MCF 10A (cell line): ENCODE data around the gene FAM32A. TPM values are rescaled to one million over a fixed set of nuclear protein-coding genes. Genes with fewer than 3 reads are reported as not detected.

Source experiments
- BruUV-seq: library from RNA; stranded (reverse); fragments of 400-500 nt; replicated peaks from 2 replicates; lab custom pipeline; 2021; lab: Mats Ljungman, UMichigan
- CTCF ChIA-PET: fragments of 300-600 bp; sonication (Branson Sonifier 250); formaldehyde crosslinking; extraction: SDS; loops from one replicate; lab custom pipeline; 2021; ENCODE audit warnings: antibody characterized with exemption, inconsistent platforms; lab: Yijun Ruan, JAX
- POLR2A ChIA-PET: fragments of 300-600, 350-650 bp; sonication (Branson Sonifier 250); formaldehyde crosslinking; extraction: SDS; loops from one replicate; lab custom pipeline; 2020; ENCODE audit warnings: antibody characterized with exemption, inconsistent platforms; lab: Yijun Ruan, JAX
- DNase-seq: peaks from one replicate; pipeline ENCODE4 v3.0.0-alpha.2; 2018; ENCODE audit not compliant: unreplicated experiment
- H3K27ac Mint-ChIP-seq: one replicate; pipeline ENCODE4 v1.8.0; 2022; ENCODE audit warnings: mild to moderate bottlenecking, low read depth, mixed read lengths; ENCODE audit not compliant: unreplicated experiment
- H3K27me3 Mint-ChIP-seq: one replicate; pipeline ENCODE4 v1.8.0; 2022; ENCODE audit warnings: mixed read lengths; ENCODE audit not compliant: insufficient read depth, unreplicated experiment
- H3K36me3 Mint-ChIP-seq: one replicate; pipeline ENCODE4 v1.8.0; 2022; ENCODE audit warnings: mild to moderate bottlenecking, moderate library complexity, mixed read lengths; ENCODE audit not compliant: insufficient read depth, unreplicated experiment
- H3K4me1 Mint-ChIP-seq: one replicate; pipeline ENCODE4 v1.8.0; 2022; ENCODE audit warnings: mixed read lengths; ENCODE audit not compliant: insufficient read depth, unreplicated experiment
- H3K4me3 Mint-ChIP-seq: one replicate; pipeline ENCODE4 v1.8.0; 2022; ENCODE audit warnings: mild to moderate bottlenecking, moderate library complexity, mixed read lengths; ENCODE audit not compliant: unreplicated experiment
- H3K9me3 Mint-ChIP-seq: one replicate; pipeline ENCODE4 v1.8.0; 2022; ENCODE audit warnings: mixed read lengths; ENCODE audit not compliant: unreplicated experiment
- CTCF ChIP-seq: fragments of 200-600 bp; IDR thresholded peaks from one replicate; pipeline ENCODE4 v1.8.0; 2022; ENCODE audit warnings: antibody characterized with exemption, mild to moderate bottlenecking; ENCODE audit not compliant: unreplicated experiment
- intact Hi-C: fragments of 100-400 bp; cut with micrococcal nuclease; formaldehyde crosslinking; loops from 2 replicates; pipeline ENCODE4 v1.14.1; 2022
- total RNA-seq: library from RNA; stranded (reverse); gene quantifications from 2 replicates; pipeline ENCODE4 v1.2.3, GENCODE V29; 2022

FAM32A gene
- total RNA-seq, 1 experiment from 2014 or later = 48.1 TPM

GRCh38 chr19:16206637-16207036, 21.4 kb downstream of the FAM32A start:
- H3K27ac Mint-ChIP-seq = peak overlapping the region; percentile 82
- CTCF ChIA-PET = interaction anchor here (0.6 kb wide), 1 partner anchor 50 kb away, joined by 3 read pairs; no protein-coding TSS in a partner anchor
- H3K9me3 Mint-ChIP-seq = no peaks in the 10 kb centered on the region
- no peaks in the 10 kb centered on the region for H3K4me1 Mint-ChIP-seq
- intact Hi-C loops = no loop called here
- H3K27me3 Mint-ChIP-seq = no peaks in the 10 kb centered on the region
- no peak overlapping the region for H3K4me3 Mint-ChIP-seq
- no peak for TF ChIP-seq CTCF
- peaks cover 70% of the 10 kb centered on the region for H3K36me3 Mint-ChIP-seq
- no TSS peak for BruUV-seq
- DNase-seq = no peak
- POLR2A ChIA-PET = no interaction called here

DNA sequence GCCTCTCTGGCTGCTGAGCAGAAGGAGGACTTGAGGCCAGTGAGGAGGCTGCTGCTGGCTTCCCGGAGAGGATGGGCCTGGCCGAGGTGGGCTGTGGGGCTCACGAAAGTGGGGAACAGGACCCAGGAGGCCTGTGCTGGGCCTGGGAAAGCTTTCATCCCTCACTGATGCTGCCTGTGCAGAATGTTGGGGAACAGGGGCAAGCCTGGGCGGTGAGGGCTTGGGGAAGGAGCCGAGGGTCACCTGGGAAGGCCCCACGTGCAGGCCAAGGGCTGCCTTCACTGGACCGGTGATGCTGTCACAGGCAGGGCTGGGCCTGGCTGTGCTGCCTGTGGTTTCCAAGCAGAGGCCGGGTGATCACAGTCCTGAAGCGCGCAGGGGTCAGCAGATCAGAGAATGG, 21.9 kb downstream of the FAM32A start:
- Mint-ChIP-seq H3K4me3 (no peak overlapping the region), H3K36me3 (peaks cover 69% of the 10 kb centered on the region), H3K9me3 (no peaks in the 10 kb centered on the region), H3K27ac (peak overlapping the region; percentile 82), H3K4me1 (no peaks in the 10 kb centered on the region), H3K27me3 (no peaks in the 10 kb centered on the region)
- ChIA-PET CTCF (interaction anchor here (1.2 kb wide), 1 partner anchor 165 kb away, joined by 4 read pairs; no protein-coding TSS in a partner anchor), POLR2A (no interaction called here)
- no TSS peak for BruUV-seq
- DNase-seq = no peak
- intact Hi-C loops = no loop called here
- no peak for TF ChIP-seq CTCF

DNA sequence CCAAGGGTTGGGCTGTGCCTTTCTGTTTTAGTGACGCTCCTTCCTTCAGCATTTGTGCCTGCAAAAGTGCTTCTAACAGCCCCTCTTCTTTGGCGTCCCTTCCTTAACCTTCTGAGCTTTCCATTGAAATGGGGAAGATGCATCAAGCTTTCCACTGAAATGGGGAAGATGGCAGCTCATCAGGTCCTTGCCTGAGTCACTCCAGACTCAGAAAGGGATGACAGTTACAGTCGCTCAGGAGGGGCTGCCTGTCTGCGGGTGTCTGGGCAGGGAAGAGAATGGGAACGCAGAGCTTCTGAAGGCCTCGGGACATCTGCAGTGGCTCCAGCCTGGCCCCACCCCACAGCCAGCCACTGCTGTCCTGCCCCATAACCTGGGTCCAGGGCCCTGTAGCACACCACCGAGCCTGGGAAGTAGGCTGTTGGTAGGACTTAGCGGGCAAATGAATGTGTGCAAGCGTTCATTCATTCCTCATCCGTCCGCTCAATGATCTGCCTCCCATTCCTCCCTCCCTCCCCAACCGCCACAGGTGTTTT, 22.3 kb downstream of the FAM32A start:
- H3K36me3 Mint-ChIP-seq = peaks cover 66% of the 10 kb centered on the region

More for the DNA sequence above, 22.3 kb downstream of the FAM32A start:
- POLR2A ChIA-PET = no interaction called here
- Mint-ChIP-seq H3K27me3 (no peaks in the 10 kb centered on the region), H3K9me3 (no peaks in the 10 kb centered on the region), H3K27ac (no peak overlapping the region), H3K4me1 (no peaks in the 10 kb centered on the region), H3K4me3 (no peak overlapping the region)
- CTCF ChIA-PET = interaction anchor here (0.6 to 1.2 kb wide), 2 partner anchors 19 to 166 kb away, joined by 3 to 4 read pairs; no protein-coding TSS in a partner anchor
- BruUV-seq = no TSS peak
- DNase-seq = no peak
- no peak for TF ChIP-seq CTCF
- intact Hi-C loops = no loop called here
